ENCODE data around the gene ALKBH1. TPM values are rescaled to one million over a fixed set of nuclear protein-coding genes. Genes with fewer than 3 reads are reported as not detected.
"Not testable (repeated sequence)": the region's sequence is repeated elsewhere in the genome, so short reads cannot be mapped to it uniquely, and the experiment has no call there.

Gene ALKBH1
- polyA plus RNA-seq, 1 donor from 2014 or later = 20.8 TPM

GRCh38 chr14:77752266-77752665 is 44.4 kb upstream of the ALKBH1 start:
- Histone ChIP-seq H3K9me2 (ENCODE audit: insufficient read depth, low read length) (no peaks in the 10 kb centered on the region), H3K36me3 (ENCODE audit: insufficient read depth, low read length) (peaks cover 4% of the 10 kb centered on the region), H4K20me1 (ENCODE audit: insufficient read depth) (no peaks in the 10 kb centered on the region), H3K4me3 (ENCODE audit: low read length) (no peak overlapping the region), H3K9me3 (ENCODE audit: low read length) (no peaks in the 10 kb centered on the region), H3K9ac (ENCODE audit: low read length) (no peak overlapping the region), H3K27ac (ENCODE audit: low read length) (no peak overlapping the region), H3K79me2 (replicated peaks; ENCODE audit: insufficient read depth, low read length) (peaks cover 33% of the 10 kb centered on the region), H2AFZ (ENCODE audit: low read depth, low read length) (no peak overlapping the region), H3K4me2 (ENCODE audit: low read length) (no peak overlapping the region), H3F3A (ENCODE audit: insufficient read depth, low read length, poor library complexity, severe bottlenecking) (no peaks in the 10 kb centered on the region), H3K27me3 (ENCODE audit: insufficient read depth, low read depth, low read length) (no peaks in the 10 kb centered on the region)
- TF ChIP-seq TAF1 (IDR thresholded peaks at IDR 0.05; ENCODE audit: low read depth) = no peak
- no peak for TF ChIP-seq POLR2AphosphoS5 (IDR thresholded peaks at IDR 0.05)
- TF ChIP-seq MXI1 (conservative IDR thresholded peaks at IDR 0.05; ENCODE audit: poor library complexity, severe bottlenecking) = no peak
- no peak for TF ChIP-seq EZH2 (IDR thresholded peaks at IDR 0.05; ENCODE audit: borderline replicate concordance, insufficient read depth, low read length, poor library complexity, severe bottlenecking)
- no peak for TF ChIP-seq EP300 (conservative IDR thresholded peaks at IDR 0.05; ENCODE audit: poor library complexity, severe bottlenecking)
- no peak for TF ChIP-seq SMC3 (conservative IDR thresholded peaks at IDR 0.05; ENCODE audit: poor library complexity)
- no peak for TF ChIP-seq CTCF (IDR thresholded peaks at IDR 0.05; ENCODE audit: poor library complexity, severe bottlenecking)
- TF ChIP-seq REST (IDR thresholded peaks at IDR 0.05; ENCODE audit: borderline replicate concordance) = no peak
- TF ChIP-seq RAD21 (conservative IDR thresholded peaks at IDR 0.05) = no peak

- H3K4me2 ChIP-seq (ENCODE audit: low read length); H3K4me3 ChIP-seq (ENCODE audit: low read length); H3K27ac ChIP-seq (ENCODE audit: low read length); H3K36me3 ChIP-seq (ENCODE audit: insufficient read depth, low read length); H3K9ac ChIP-seq (ENCODE audit: low read length); H3K9me3 ChIP-seq (ENCODE audit: low read length); H2AFZ ChIP-seq (ENCODE audit: low read depth, low read length); H4K20me1 ChIP-seq (ENCODE audit: insufficient read depth); H3K79me2 ChIP-seq (replicated peaks; ENCODE audit: insufficient read depth, low read length); H3F3A ChIP-seq (ENCODE audit: insufficient read depth, low read length, poor library complexity, severe bottlenecking); H3K9me2 ChIP-seq (ENCODE audit: insufficient read depth, low read length); H3K27me3 ChIP-seq (ENCODE audit: insufficient read depth, low read depth, low read length): not testable (repeated sequence)
These were observed 39.6 kb upstream of the ALKBH1 start for GRCh38 chr14:77747425-77747824.

GRCh38 chr14:77746064-77746702 is 38.4 kb upstream of the ALKBH1 start:
- no peak overlapping the region for H3K4me2 ChIP-seq (ENCODE audit: low read length)
- H4K20me1 ChIP-seq (ENCODE audit: insufficient read depth) = no peaks in the 10 kb centered on the region
- no peak overlapping the region for H3K4me3 ChIP-seq (ENCODE audit: low read length)
- H3F3A ChIP-seq (ENCODE audit: insufficient read depth, low read length, poor library complexity, severe bottlenecking) = no peaks in the 10 kb centered on the region
- TF ChIP-seq POLR2AphosphoS5 (IDR thresholded peaks at IDR 0.05) (no peak), CTCF (IDR thresholded peaks at IDR 0.05; ENCODE audit: poor library complexity, severe bottlenecking) (no peak), TAF1 (IDR thresholded peaks at IDR 0.05; ENCODE audit: low read depth) (no peak), SMC3 (conservative IDR thresholded peaks at IDR 0.05; ENCODE audit: poor library complexity) (no peak), REST (IDR thresholded peaks at IDR 0.05; ENCODE audit: borderline replicate concordance) (no peak), EP300 (conservative IDR thresholded peaks at IDR 0.05; ENCODE audit: poor library complexity, severe bottlenecking) (no peak), MXI1 (conservative IDR thresholded peaks at IDR 0.05; ENCODE audit: poor library complexity, severe bottlenecking) (no peak), EZH2 (IDR thresholded peaks at IDR 0.05; ENCODE audit: borderline replicate concordance, insufficient read depth, low read length, poor library complexity, severe bottlenecking) (no peak), RAD21 (conservative IDR thresholded peaks at IDR 0.05) (no peak)
- no peaks in the 10 kb centered on the region for H3K27me3 ChIP-seq (ENCODE audit: insufficient read depth, low read depth, low read length)
- H3K27ac ChIP-seq (ENCODE audit: low read length) = no peak overlapping the region
- no peaks in the 10 kb centered on the region for H3K9me2 ChIP-seq (ENCODE audit: insufficient read depth, low read length)
- no peak overlapping the region for H3K9ac ChIP-seq (ENCODE audit: low read length)
- H2AFZ ChIP-seq (ENCODE audit: low read depth, low read length) = no peak overlapping the region
- no peaks in the 10 kb centered on the region for H3K9me3 ChIP-seq (ENCODE audit: low read length)
- H3K36me3 ChIP-seq (ENCODE audit: insufficient read depth, low read length) = peaks cover 3% of the 10 kb centered on the region
- H3K79me2 ChIP-seq (replicated peaks; ENCODE audit: insufficient read depth, low read length) = no peaks in the 10 kb centered on the region

All from neural cell (in vitro differentiated cells).